ENCODE measurements around the gene FOXF1. TPM values are rescaled to one million over a fixed set of nuclear protein-coding genes. Genes with fewer than 3 reads are reported as not detected.

FOXF1 gene
- polyA plus RNA-seq, 1 donor (not counting 4 experiments of a cell fraction or from before 2014, with no cell fraction given) = not detected

- H3K27me3 ChIP-seq (ENCODE audit: control insufficient read depth, extremely low read depth, insufficient read depth, low read length) = no peaks in the 10 kb centered on the region
- H3K36me3 ChIP-seq (ENCODE audit: control insufficient read depth in 2 of 2, extremely low read depth in 1 of 2, insufficient read depth in 2 of 2, low read length in 2 of 2) = no peaks in the 10 kb centered on the region
- H3K79me2 ChIP-seq (ENCODE audit: control insufficient read depth, insufficient read depth, low read length) = no peaks in the 10 kb centered on the region
- peaks cover 7% of the 10 kb centered on the region for H3K9me3 ChIP-seq (ENCODE audit: control insufficient read depth, low read depth, low read length)
- no peak overlapping the region for H3K9ac ChIP-seq (ENCODE audit: control insufficient read depth, extremely low read depth, insufficient read depth, low read length)
- H3K4me1 ChIP-seq (ENCODE audit: control insufficient read depth, extremely low read depth, insufficient read depth, low read length) = no peaks in the 10 kb centered on the region
- TF ChIP-seq EZH2 (IDR thresholded peaks at IDR 0.05; ENCODE audit: low read length) = no peak
- TF ChIP-seq, protein P1, sequence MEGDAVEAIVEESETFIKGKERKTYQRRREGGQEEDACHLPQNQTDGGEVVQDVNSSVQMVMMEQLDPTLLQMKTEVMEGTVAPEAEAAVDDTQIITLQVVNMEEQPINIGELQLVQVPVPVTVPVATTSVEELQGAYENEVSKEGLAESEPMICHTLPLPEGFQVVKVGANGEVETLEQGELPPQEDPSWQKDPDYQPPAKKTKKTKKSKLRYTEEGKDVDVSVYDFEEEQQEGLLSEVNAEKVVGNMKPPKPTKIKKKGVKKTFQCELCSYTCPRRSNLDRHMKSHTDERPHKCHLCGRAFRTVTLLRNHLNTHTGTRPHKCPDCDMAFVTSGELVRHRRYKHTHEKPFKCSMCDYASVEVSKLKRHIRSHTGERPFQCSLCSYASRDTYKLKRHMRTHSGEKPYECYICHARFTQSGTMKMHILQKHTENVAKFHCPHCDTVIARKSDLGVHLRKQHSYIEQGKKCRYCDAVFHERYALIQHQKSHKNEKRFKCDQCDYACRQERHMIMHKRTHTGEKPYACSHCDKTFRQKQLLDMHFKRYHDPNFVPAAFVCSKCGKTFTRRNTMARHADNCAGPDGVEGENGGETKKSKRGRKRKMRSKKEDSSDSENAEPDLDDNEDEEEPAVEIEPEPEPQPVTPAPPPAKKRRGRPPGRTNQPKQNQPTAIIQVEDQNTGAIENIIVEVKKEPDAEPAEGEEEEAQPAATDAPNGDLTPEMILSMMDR (optimal IDR thresholded peaks at IDR 0.05 in 1 of 3, IDR thresholded peaks at IDR 0.05 in 1 of 3, conservative IDR thresholded peaks at IDR 0.05 in 1 of 3; ENCODE audit: extremely low read depth in 1 of 3, insufficient read depth in 2 of 3, low read length in 3 of 3) = no peak
- dilution Hi-C loops (cut with MboI; ENCODE audit: extremely low pct_ligation_motif_present, low sequenced_read_pairs) = no loop called here
- DNase-seq (ENCODE audit: low read depth, low spot score) = no peak
- no peak overlapping the region for H3K4me3 ChIP-seq (ENCODE audit: control insufficient read depth in 2 of 3, extremely low read depth in 1 of 3, insufficient read depth in 2 of 3, low read depth in 1 of 3, low read length in 3 of 3)
- no peak for FAIRE-seq
- no peaks in the 10 kb centered on the region for H4K20me1 ChIP-seq (ENCODE audit: control insufficient read depth, extremely low read depth, insufficient read depth, low read length)
- no peak overlapping the region for H2AFZ ChIP-seq (ENCODE audit: control insufficient read depth, low read length)
- H3K4me2 ChIP-seq (ENCODE audit: control insufficient read depth, extremely low read depth, insufficient read depth, low read depth, low read length) = no peak overlapping the region
- no peaks in the 10 kb centered on the region for H3K9me1 ChIP-seq (ENCODE audit: control insufficient read depth, extremely low read depth, insufficient read depth, low read length)
- H3K27ac ChIP-seq (ENCODE audit: control insufficient read depth, insufficient read depth, low read length) = no peak overlapping the region
These were observed 44.9 kb upstream of the FOXF1 start for GRCh38 chr16:86465434-86465833.

GRCh38 chr16:86466696-86467406 is 43.5 kb upstream of the FOXF1 start:
- dilution Hi-C loops (cut with MboI; ENCODE audit: extremely low pct_ligation_motif_present, low sequenced_read_pairs) = no loop called here
- no peak for DNase-seq (ENCODE audit: low read depth, low spot score)

More at GRCh38 chr16:86466696-86467406, 43.5 kb upstream of the FOXF1 start:
- Histone ChIP-seq H3K4me2 (ENCODE audit: control insufficient read depth, extremely low read depth, insufficient read depth, low read depth, low read length) (no peak overlapping the region), H2AFZ (ENCODE audit: control insufficient read depth, low read length) (no peak overlapping the region), H3K79me2 (ENCODE audit: control insufficient read depth, insufficient read depth, low read length) (no peaks in the 10 kb centered on the region), H4K20me1 (ENCODE audit: control insufficient read depth, extremely low read depth, insufficient read depth, low read length) (no peaks in the 10 kb centered on the region), H3K9me3 (ENCODE audit: control insufficient read depth, low read depth, low read length) (peaks cover 7% of the 10 kb centered on the region), H3K4me3 (ENCODE audit: control insufficient read depth in 2 of 3, extremely low read depth in 1 of 3, insufficient read depth in 2 of 3, low read depth in 1 of 3, low read length in 3 of 3) (no peak overlapping the region), H3K9ac (ENCODE audit: control insufficient read depth, extremely low read depth, insufficient read depth, low read length) (no peak overlapping the region), H3K36me3 (ENCODE audit: control insufficient read depth in 2 of 2, extremely low read depth in 1 of 2, insufficient read depth in 2 of 2, low read length in 2 of 2) (no peaks in the 10 kb centered on the region), H3K4me1 (ENCODE audit: control insufficient read depth, extremely low read depth, insufficient read depth, low read length) (no peaks in the 10 kb centered on the region), H3K27ac (ENCODE audit: control insufficient read depth, insufficient read depth, low read length) (no peak overlapping the region), H3K9me1 (ENCODE audit: control insufficient read depth, extremely low read depth, insufficient read depth, low read length) (no peaks in the 10 kb centered on the region), H3K27me3 (ENCODE audit: control insufficient read depth, extremely low read depth, insufficient read depth, low read length) (no peaks in the 10 kb centered on the region)
- TF ChIP-seq, protein P1 (optimal IDR thresholded peaks at IDR 0.05 in 1 of 3, IDR thresholded peaks at IDR 0.05 in 1 of 3, conservative IDR thresholded peaks at IDR 0.05 in 1 of 3; ENCODE audit: extremely low read depth in 1 of 3, insufficient read depth in 2 of 3, low read length in 3 of 3) = no peak
- no peak for TF ChIP-seq EZH2 (IDR thresholded peaks at IDR 0.05; ENCODE audit: low read length)
- FAIRE-seq = no peak

All from keratinocyte (primary cell).